Heart left ventricle (tissue), 13 donors: ENCODE results near the gene NOL3.

ENCODE experiments used
- CTCF ChIP-seq, 12 donors: fragments of 200-600 bp; sonication (generic) in 4 of 12; IDR thresholded peaks; one replicate each; pipeline versions ENCODE4 v1.5.0 to v1.8.0; 2018 to 2022; ENCODE audit warnings: antibody characterized with exemption in 12 of 12, mild to moderate bottlenecking in 5 of 12
- POLR2A ChIP-seq, 2 donors: fragments of 450-650 bp; IDR thresholded peaks; one replicate each; pipeline ENCODE4 v1.6.1; 2017; ENCODE audit warnings: antibody characterized with exemption in 2 of 2, mild to moderate bottlenecking in 2 of 2, moderate library complexity in 2 of 2
- donor health status: ischemic (EF 13 %, LVEDD 7.1; RV severe dilation, severe dysfunction).
- donor health status: DM: no; HTN: yes; CAD: no.
- donor health status: DM: no; HTN: no; CAD: no.
- donor health status: ischemic (EF 25% LVEDD 6.9; RV normal size, moderate dysfunction).
- donor health status: ischemic (EF 25% LVEDD 5.7; RV mildly dilated, moderate dysfunction).
- donor health status: ischemic (EF 35%, LVEDD 5.7; RV mildly dilated, moderate dysfunction).
- donor health status: nonischemic (EF 11% LVEDD 7.7; RV severe dilation, severe dysfunction).
- donor health status: DM: yes; HTN: yes; CAD: no.
- donor health status: PGD.
- donor health status: ischemic (EF 29% LVEDD 5.4; RV normal size, mild dysfunction).
- donor health status: nonischemic (EF 23%, LVEDD 6.1; RV moderate dilation, normal function).

- no peak for TF ChIP-seq CTCF (IDR thresholded peaks at IDR 0.05)
- TF ChIP-seq POLR2A (IDR thresholded peaks at IDR 0.05) = no peak
These were observed 40.0 kb downstream of the NOL3 start for GRCh38 chr16:67210069-67210937.
